ENCODE measurements around the gene AGTRAP. TPM values are rescaled to one million over a fixed set of nuclear protein-coding genes. Genes with fewer than 3 reads are reported as not detected.

AGTRAP gene
- total and polyA plus RNA-seq, 9 of the 15 experiments (the other 6 are each of a cell fraction or from before 2014, with no cell fraction given), result 26.8 to 105 (median 57.5) TPM

DNA sequence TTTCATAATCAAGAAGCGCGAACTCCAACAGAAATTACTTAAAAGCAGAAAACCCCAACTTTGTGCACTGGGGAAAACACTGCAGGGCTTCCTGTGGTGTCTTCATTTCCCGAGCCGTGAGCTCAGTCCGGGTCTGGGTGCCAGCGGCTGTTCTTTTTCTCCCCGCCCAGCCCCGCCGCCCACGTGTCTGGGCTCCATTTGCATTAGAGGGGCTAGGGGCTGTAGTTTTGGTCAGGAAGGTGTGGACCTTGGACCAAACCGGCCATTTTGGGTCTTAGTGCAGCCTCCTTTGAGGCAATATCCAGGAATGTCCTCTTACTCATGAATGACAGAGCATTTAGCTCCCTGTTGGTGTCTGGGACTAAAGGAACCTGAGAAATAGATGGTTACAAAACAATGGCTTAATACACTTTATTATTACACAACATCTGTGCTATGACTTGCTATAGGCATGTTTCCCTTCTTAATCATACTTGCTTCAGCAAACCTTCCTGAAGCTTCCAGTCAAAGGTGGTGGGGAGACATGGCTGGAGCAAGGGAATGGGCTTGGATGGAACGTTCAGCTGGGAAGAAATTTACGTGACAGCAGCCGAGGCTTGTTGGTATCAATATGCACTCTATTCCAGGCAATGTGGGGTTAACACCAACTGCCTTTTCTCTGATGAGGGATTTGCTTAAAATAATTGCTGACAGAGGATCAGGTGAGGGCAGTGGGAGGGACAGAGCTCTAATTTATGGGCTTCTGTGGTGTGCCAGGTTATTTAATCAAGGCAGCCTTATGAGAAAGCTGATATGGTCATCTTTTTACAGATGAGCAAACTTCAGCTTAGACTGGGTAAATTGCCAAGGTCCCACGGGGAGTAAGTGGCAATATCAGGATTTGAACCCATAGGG lies 1.1 kb downstream of the AGTRAP start (continued):
- TF ChIP-seq, protein P1, sequence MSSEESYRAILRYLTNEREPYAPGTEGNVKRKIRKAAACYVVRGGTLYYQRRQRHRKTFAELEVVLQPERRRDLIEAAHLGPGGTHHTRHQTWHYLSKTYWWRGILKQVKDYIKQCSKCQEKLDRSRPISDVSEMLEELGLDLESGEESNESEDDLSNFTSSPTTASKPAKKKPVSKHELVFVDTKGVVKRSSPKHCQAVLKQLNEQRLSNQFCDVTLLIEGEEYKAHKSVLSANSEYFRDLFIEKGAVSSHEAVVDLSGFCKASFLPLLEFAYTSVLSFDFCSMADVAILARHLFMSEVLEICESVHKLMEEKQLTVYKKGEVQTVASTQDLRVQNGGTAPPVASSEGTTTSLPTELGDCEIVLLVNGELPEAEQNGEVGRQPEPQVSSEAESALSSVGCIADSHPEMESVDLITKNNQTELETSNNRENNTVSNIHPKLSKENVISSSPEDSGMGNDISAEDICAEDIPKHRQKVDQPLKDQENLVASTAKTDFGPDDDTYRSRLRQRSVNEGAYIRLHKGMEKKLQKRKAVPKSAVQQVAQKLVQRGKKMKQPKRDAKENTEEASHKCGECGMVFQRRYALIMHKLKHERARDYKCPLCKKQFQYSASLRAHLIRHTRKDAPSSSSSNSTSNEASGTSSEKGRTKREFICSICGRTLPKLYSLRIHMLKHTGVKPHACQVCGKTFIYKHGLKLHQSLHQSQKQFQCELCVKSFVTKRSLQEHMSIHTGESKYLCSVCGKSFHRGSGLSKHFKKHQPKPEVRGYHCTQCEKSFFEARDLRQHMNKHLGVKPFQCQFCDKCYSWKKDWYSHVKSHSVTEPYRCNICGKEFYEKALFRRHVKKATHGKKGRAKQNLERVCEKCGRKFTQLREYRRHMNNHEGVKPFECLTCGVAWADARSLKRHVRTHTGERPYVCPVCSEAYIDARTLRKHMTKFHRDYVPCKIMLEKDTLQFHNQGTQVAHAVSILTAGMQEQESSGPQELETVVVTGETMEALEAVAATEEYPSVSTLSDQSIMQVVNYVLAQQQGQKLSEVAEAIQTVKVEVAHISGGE (CRISPR knock-in tag; IDR thresholded peaks at IDR 0.05), result no peak
- TF ChIP-seq RFX5 (IDR thresholded peaks at IDR 0.05; ENCODE audit: low read depth, low read length), result 0 out of 2 replicates have a peak, but pooled peaks have one; percentile 23
- peak; percentile 20 for TF ChIP-seq KDM5B (IDR thresholded peaks at IDR 0.05; ENCODE audit: insufficient replicate concordance, low read depth, low read length)
- 0 out of 2 replicates have a peak, but pooled peaks have one; percentile 19 for TF ChIP-seq MIER1 (IDR thresholded peaks at IDR 0.05; ENCODE audit: low read depth)
- TF ChIP-seq, protein P2, sequence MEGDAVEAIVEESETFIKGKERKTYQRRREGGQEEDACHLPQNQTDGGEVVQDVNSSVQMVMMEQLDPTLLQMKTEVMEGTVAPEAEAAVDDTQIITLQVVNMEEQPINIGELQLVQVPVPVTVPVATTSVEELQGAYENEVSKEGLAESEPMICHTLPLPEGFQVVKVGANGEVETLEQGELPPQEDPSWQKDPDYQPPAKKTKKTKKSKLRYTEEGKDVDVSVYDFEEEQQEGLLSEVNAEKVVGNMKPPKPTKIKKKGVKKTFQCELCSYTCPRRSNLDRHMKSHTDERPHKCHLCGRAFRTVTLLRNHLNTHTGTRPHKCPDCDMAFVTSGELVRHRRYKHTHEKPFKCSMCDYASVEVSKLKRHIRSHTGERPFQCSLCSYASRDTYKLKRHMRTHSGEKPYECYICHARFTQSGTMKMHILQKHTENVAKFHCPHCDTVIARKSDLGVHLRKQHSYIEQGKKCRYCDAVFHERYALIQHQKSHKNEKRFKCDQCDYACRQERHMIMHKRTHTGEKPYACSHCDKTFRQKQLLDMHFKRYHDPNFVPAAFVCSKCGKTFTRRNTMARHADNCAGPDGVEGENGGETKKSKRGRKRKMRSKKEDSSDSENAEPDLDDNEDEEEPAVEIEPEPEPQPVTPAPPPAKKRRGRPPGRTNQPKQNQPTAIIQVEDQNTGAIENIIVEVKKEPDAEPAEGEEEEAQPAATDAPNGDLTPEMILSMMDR (IDR thresholded peaks at IDR 0.05 in 2 of 3, conservative IDR thresholded peaks at IDR 0.05 in 1 of 3; ENCODE audit: insufficient read depth in 2 of 3, low read depth in 1 of 3, low read length in 3 of 3), result 0 out of 6 replicates have a peak, but pooled peaks of 1 of the 3 experiments have one; percentile 4
- 0 out of 2 replicates have a peak, but pooled peaks have one; percentile 16 for TF ChIP-seq ZBTB9 (CRISPR knock-in tag; IDR thresholded peaks at IDR 0.05)
- 0 out of 2 replicates have a peak, but pooled peaks have one; percentile 18 for TF ChIP-seq USF2 (CRISPR knock-in tag; IDR thresholded peaks at IDR 0.05)
- 0 out of 2 replicates have a peak, but pooled peaks have one; percentile 28 for TF ChIP-seq L3MBTL2 (IDR thresholded peaks at IDR 0.05)
